Omental fat pad (tissue), 4 donors: ENCODE measurements around the gene LIN37. TPM values are rescaled to one million over a fixed set of nuclear protein-coding genes. Genes with fewer than 3 reads are reported as not detected.

Source experiments
- ATAC-seq: fragments of 150-250 bp; one replicate; pipeline ENCODE4 v1.9.1; 2016; ENCODE audit warnings: mild to moderate bottlenecking, moderate library complexity; ENCODE audit not compliant: low FRiP score
- DNase-seq: peaks from one replicate; pipeline ENCODE4 v3.0.0-alpha.2; 2019; ENCODE audit warnings: low spot score
- total RNA-seq, 4 donors: library from RNA; depleted of rRNA; stranded (reverse); fragments of >200 nt; gene quantifications; one replicate each; pipeline ENCODE4 v1.1.0, GENCODE V29; 2016
- TF ChIP-seq, protein P1 (sequence below), 3 donors: fragments of 450-650 bp; IDR thresholded peaks; one replicate each; pipeline ENCODE4 v1.5.1; 2016 to 2017; ENCODE audit warnings: antibody characterized with exemption in 3 of 3, mild to moderate bottlenecking in 3 of 3, moderate library complexity in 2 of 3

The LIN37 gene
- total RNA-seq, 4 donors from 2014 or later: 11.3 to 18.3 (median 15.6) TPM

GRCh38 chr19:35796645-35797542, 48.5 kb downstream of the LIN37 start:
- no peak for DNase-seq
- TF ChIP-seq, protein P1, sequence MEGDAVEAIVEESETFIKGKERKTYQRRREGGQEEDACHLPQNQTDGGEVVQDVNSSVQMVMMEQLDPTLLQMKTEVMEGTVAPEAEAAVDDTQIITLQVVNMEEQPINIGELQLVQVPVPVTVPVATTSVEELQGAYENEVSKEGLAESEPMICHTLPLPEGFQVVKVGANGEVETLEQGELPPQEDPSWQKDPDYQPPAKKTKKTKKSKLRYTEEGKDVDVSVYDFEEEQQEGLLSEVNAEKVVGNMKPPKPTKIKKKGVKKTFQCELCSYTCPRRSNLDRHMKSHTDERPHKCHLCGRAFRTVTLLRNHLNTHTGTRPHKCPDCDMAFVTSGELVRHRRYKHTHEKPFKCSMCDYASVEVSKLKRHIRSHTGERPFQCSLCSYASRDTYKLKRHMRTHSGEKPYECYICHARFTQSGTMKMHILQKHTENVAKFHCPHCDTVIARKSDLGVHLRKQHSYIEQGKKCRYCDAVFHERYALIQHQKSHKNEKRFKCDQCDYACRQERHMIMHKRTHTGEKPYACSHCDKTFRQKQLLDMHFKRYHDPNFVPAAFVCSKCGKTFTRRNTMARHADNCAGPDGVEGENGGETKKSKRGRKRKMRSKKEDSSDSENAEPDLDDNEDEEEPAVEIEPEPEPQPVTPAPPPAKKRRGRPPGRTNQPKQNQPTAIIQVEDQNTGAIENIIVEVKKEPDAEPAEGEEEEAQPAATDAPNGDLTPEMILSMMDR (IDR thresholded peaks at IDR 0.05): no peak
- ATAC-seq: peak; percentile 24

GRCh38 chr19:35797663-35798062, 49.3 kb downstream of the LIN37 start:
- TF ChIP-seq, protein P1 (IDR thresholded peaks at IDR 0.05): no peak
- ATAC-seq (peak; percentile 39), DNase-seq (no peak)

- TF ChIP-seq, protein P1 (IDR thresholded peaks at IDR 0.05): no peak
- ATAC-seq (no peak), DNase-seq (no peak)
Measured at GRCh38 chr19:35801828-35802227, 53.5 kb downstream of the LIN37 start.

Other genes with a start within 250 kb of the LIN37 start
- gene DMKN, start 234.9 kb upstream of the LIN37 start, total RNA-seq: 10 to 100 TPM in 3 of 4 donors, 1 to 10 TPM in 1; 2.8 to 48.9 (median 33.8) TPM
- under 1 TPM in 1 of 4 donors, not detected in 3; 0.93 TPM for gene SBSN, start 220.3 kb upstream of the LIN37 start, total RNA-seq
- not detected for gene GAPDHS, start 215.1 kb upstream of the LIN37 start, total RNA-seq
- gene TMEM147, start 202.9 kb upstream of the LIN37 start, total RNA-seq: 100 to 1,000 TPM in 1 of 4 donors, 10 to 100 TPM in 3; 67.1 to 114 (median 74.5) TPM
- gene ATP4A, start 184.9 kb upstream of the LIN37 start, total RNA-seq: not detected
- not detected for gene PMIS2, start 162.4 kb upstream of the LIN37 start, total RNA-seq
- gene HAUS5, start 135.8 kb upstream of the LIN37 start, total RNA-seq: 1 to 10 TPM; 4.0 to 7.3 (median 5.1) TPM
- 10 to 100 TPM; 35.0 to 41.7 (median 39.6) TPM for gene RBM42, start 119.5 kb upstream of the LIN37 start, total RNA-seq
- under 1 TPM in 2 of 4 donors, not detected in 2; 0.65 to 0.82 TPM for gene ETV2, start 106.8 kb upstream of the LIN37 start, total RNA-seq
- 100 to 1,000 TPM; 391 to 611 (median 538) TPM for gene COX6B1, start 100.3 kb upstream of the LIN37 start, total RNA-seq
- under 1 TPM in 1 of 4 donors, not detected in 3; 0.44 TPM for gene UPK1A, start 82.1 kb upstream of the LIN37 start, total RNA-seq
- gene ZBTB32, start 44.0 kb upstream of the LIN37 start, total RNA-seq: under 1 TPM in 2 of 4 donors, not detected in 2; 0.47 to 0.72 TPM
- gene KMT2B, start 30.6 kb upstream of the LIN37 start, total RNA-seq: 10 to 100 TPM; 11.5 to 28.7 (median 19.8) TPM
- 10 to 100 TPM in 2 of 4 donors, 1 to 10 TPM in 2; 5.8 to 14.8 (median 10.1) TPM for gene IGFLR1, start 6.1 kb upstream of the LIN37 start, total RNA-seq
- gene U2AF1L4, start 3.2 kb upstream of the LIN37 start, total RNA-seq: 10 to 100 TPM; 18.4 to 23.8 (median 22.9) TPM
- gene PSENEN, start 2.9 kb upstream of the LIN37 start, total RNA-seq: 10 to 100 TPM; 28.1 to 58.6 (median 37.9) TPM
- 100 to 1,000 TPM; 107 to 203 (median 128) TPM for gene HSPB6, start 8.5 kb downstream of the LIN37 start, total RNA-seq
- gene PROSER3, start 9.6 kb downstream of the LIN37 start, total RNA-seq: 1 to 10 TPM; 3.7 to 7.5 (median 5.3) TPM
- gene ARHGAP33, start 27.0 kb downstream of the LIN37 start, total RNA-seq: 1 to 10 TPM in 3 of 4 donors, under 1 TPM in 1; 0.84 to 9.1 (median 2.5) TPM
- gene PRODH2, start 64.3 kb downstream of the LIN37 start, total RNA-seq: not detected
- 1 to 10 TPM in 1 of 4 donors, under 1 TPM in 1, not detected in 2; 0.48 to 1.5 TPM for gene NPHS1, start 103.9 kb downstream of the LIN37 start, total RNA-seq
- gene KIRREL2, start 108.3 kb downstream of the LIN37 start, total RNA-seq: 1 to 10 TPM in 1 of 4 donors, under 1 TPM in 2, not detected in 1; 0.25 to 1.4 (median 0.48) TPM
- gene APLP1, start 120.0 kb downstream of the LIN37 start, total RNA-seq: 10 to 100 TPM in 1 of 4 donors, 1 to 10 TPM in 3; 1.1 to 10.1 (median 2.3) TPM
- 10 to 100 TPM in 3 of 4 donors, 1 to 10 TPM in 1; 7.4 to 52.7 (median 15.5) TPM for gene NFKBID, start 152.0 kb downstream of the LIN37 start, total RNA-seq
- 10 to 100 TPM in 2 of 4 donors, 1 to 10 TPM in 2; 7.6 to 57.0 (median 13.3) TPM for gene HCST, start 154.0 kb downstream of the LIN37 start, total RNA-seq
- 100 to 1,000 TPM; 171 to 490 (median 280) TPM for gene TYROBP, start 159.7 kb downstream of the LIN37 start, total RNA-seq
- 1 to 10 TPM; 3.2 to 8.7 (median 5.3) TPM for gene LRFN3, start 187.8 kb downstream of the LIN37 start, total RNA-seq
- 10 to 100 TPM; 19.0 to 53.8 (median 32.2) TPM for gene SDHAF1, start 246.6 kb downstream of the LIN37 start, total RNA-seq